Measurements from ENCODE around the gene MED13L.

The MED13L gene

GRCh38 chr12:116199160-116199706 is 78.3 kb downstream of the MED13L start:
- H3K4me3 ChIP-seq (ENCODE audit: low read depth, low read length): no peak overlapping the region
- DNase-seq (ENCODE audit: low read depth): no peak
- no peak for TF ChIP-seq CTCF (IDR thresholded peaks at IDR 0.05; ENCODE audit: low read depth, low read length, missing control alignments)

- H3K4me3 ChIP-seq (ENCODE audit: low read depth, low read length): no peak overlapping the region
- no peak for DNase-seq (ENCODE audit: low read depth)
Measured at GRCh38 chr12:116196752-116197718, 80.5 kb downstream of the MED13L start.

GRCh38 chr12:116196226-116196625 is 81.3 kb downstream of the MED13L start:
- TF ChIP-seq CTCF (IDR thresholded peaks at IDR 0.05; ENCODE audit: low read depth, low read length, missing control alignments): no peak
- no peak for DNase-seq (ENCODE audit: low read depth)
- no peak overlapping the region for H3K4me3 ChIP-seq (ENCODE audit: low read depth, low read length)

More at GRCh38 chr12:116196752-116197718, 80.5 kb downstream of the MED13L start:
- no peak for TF ChIP-seq CTCF (IDR thresholded peaks at IDR 0.05; ENCODE audit: low read depth, low read length, missing control alignments)

- peak; percentile 80 for DNase-seq (ENCODE audit: low read depth)
- H3K4me3 ChIP-seq (ENCODE audit: low read depth, low read length): peak overlapping the region; percentile 24
- TF ChIP-seq CTCF (IDR thresholded peaks at IDR 0.05; ENCODE audit: low read depth, low read length, missing control alignments): no peak
Measured at GRCh38 chr12:116194935-116195431, 82.5 kb downstream of the MED13L start.

- TF ChIP-seq CTCF (IDR thresholded peaks at IDR 0.05; ENCODE audit: low read depth, low read length, missing control alignments): no peak
- H3K4me3 ChIP-seq (ENCODE audit: low read depth, low read length): no peak overlapping the region
- no peak for DNase-seq (ENCODE audit: low read depth)
Measured at GRCh38 chr12:116189692-116190091, 87.8 kb downstream of the MED13L start.

- TF ChIP-seq CTCF (IDR thresholded peaks at IDR 0.05; ENCODE audit: low read depth, low read length, missing control alignments): no peak
- no peak overlapping the region for H3K4me3 ChIP-seq (ENCODE audit: low read depth, low read length)
- no peak for DNase-seq (ENCODE audit: low read depth)
Measured at GRCh38 chr12:116188581-116188980, 88.9 kb downstream of the MED13L start.

Measured in GM12864 (cell line).